ENCODE measurements around the gene TRPC4.

Gene TRPC4

GRCh38 chr13:37715606-37716015, 154.0 kb downstream of the TRPC4 start:
- no peak for DNase-seq (ENCODE audit: low read depth)
- no peak overlapping the region for H3K4me3 ChIP-seq (ENCODE audit: low read depth, low read length)
- TF ChIP-seq CTCF (IDR thresholded peaks at IDR 0.05; ENCODE audit: insufficient read depth, low read depth, low read length, missing control alignments) = no peak

- DNase-seq (ENCODE audit: low read depth) = no peak
- no peak overlapping the region for H3K4me3 ChIP-seq (ENCODE audit: low read depth, low read length)
- no peak for TF ChIP-seq CTCF (IDR thresholded peaks at IDR 0.05; ENCODE audit: insufficient read depth, low read depth, low read length, missing control alignments)
Measured at GRCh38 chr13:37709318-37709717, 160.3 kb downstream of the TRPC4 start.

- no peak for DNase-seq (ENCODE audit: low read depth)
- no peak overlapping the region for H3K4me3 ChIP-seq (ENCODE audit: low read depth, low read length)
- TF ChIP-seq CTCF (IDR thresholded peaks at IDR 0.05; ENCODE audit: insufficient read depth, low read depth, low read length, missing control alignments) = no peak
Measured at GRCh38 chr13:37707739-37708500, 161.7 kb downstream of the TRPC4 start.

- TF ChIP-seq CTCF (IDR thresholded peaks at IDR 0.05; ENCODE audit: insufficient read depth, low read depth, low read length, missing control alignments) = no peak
- no peak overlapping the region for H3K4me3 ChIP-seq (ENCODE audit: low read depth, low read length)
- DNase-seq (ENCODE audit: low read depth) = no peak
Measured at GRCh38 chr13:37706041-37706440, 163.5 kb downstream of the TRPC4 start.

- TF ChIP-seq CTCF (IDR thresholded peaks at IDR 0.05; ENCODE audit: insufficient read depth, low read depth, low read length, missing control alignments) = no peak
- no peak for DNase-seq (ENCODE audit: low read depth)
- H3K4me3 ChIP-seq (ENCODE audit: low read depth, low read length) = no peak overlapping the region
Measured at GRCh38 chr13:37701972-37702371, 167.6 kb downstream of the TRPC4 start.

GRCh38 chr13:37701306-37701705, 168.3 kb downstream of the TRPC4 start:
- TF ChIP-seq CTCF (IDR thresholded peaks at IDR 0.05; ENCODE audit: insufficient read depth, low read depth, low read length, missing control alignments) = no peak

GRCh38 chr13:37700887-37701286, 168.7 kb downstream of the TRPC4 start:
- TF ChIP-seq CTCF (IDR thresholded peaks at IDR 0.05; ENCODE audit: insufficient read depth, low read depth, low read length, missing control alignments) = no peak
- DNase-seq (ENCODE audit: low read depth) = no peak
- no peak overlapping the region for H3K4me3 ChIP-seq (ENCODE audit: low read depth, low read length)

More at GRCh38 chr13:37701306-37701705, 168.3 kb downstream of the TRPC4 start:
- H3K4me3 ChIP-seq (ENCODE audit: low read depth, low read length) = no peak overlapping the region
- DNase-seq (ENCODE audit: low read depth) = no peak
